HepG2 (cell line): ENCODE results near the gene PIEZO2. TPM values are rescaled to one million over a fixed set of nuclear protein-coding genes. Genes with fewer than 3 reads are reported as not detected.
A peak's percentile ranks its signal among the peaks of the same experiment; 100 is the strongest.

Experiments
- ASH2L ChIP-seq: fragments of 300-600, 200-600 bp; sonication (generic); IDR thresholded peaks from 2 replicates; pipeline ENCODE4 v1.7.0; 2017; ENCODE audit warnings: low read depth, mild to moderate bottlenecking, moderate library complexity, mixed read lengths, low read length; ENCODE audit not compliant: insufficient read length
- ATF7-NPFF ChIP-seq: sonication (generic); formaldehyde crosslinking; IDR thresholded peaks from 2 replicates; pipeline ENCODE4 v1.8.1; 2023; ENCODE audit warnings: mild to moderate bottlenecking, low read depth, missing genetic modification reagents, moderate library complexity
- GABPB1 ChIP-seq: IDR thresholded peaks from 2 replicates; pipeline ENCODE4 v1.6.1; 2016; ENCODE audit warnings: mild to moderate bottlenecking, missing genetic modification reagents, moderate library complexity, missing compliant biosample characterization
- GZF1 ChIP-seq: sonication (generic); formaldehyde crosslinking; IDR thresholded peaks from 2 replicates; pipeline ENCODE4 v1.5.1; 2020; ENCODE audit warnings: mild to moderate bottlenecking, missing genetic modification reagents
- MIXL1 ChIP-seq: IDR thresholded peaks from 2 replicates; pipeline ENCODE4 v1.6.1; 2016
- NR2F6 ChIP-seq, 2 experiments: IDR thresholded peaks; 2 replicates each; pipeline ENCODE4 v1.6.1; 2016; ENCODE audit warnings: antibody characterized with exemption in 1 of 2, mild to moderate bottlenecking in 1 of 2
- PHF8 ChIP-seq: sonication (generic); formaldehyde crosslinking; IDR thresholded peaks from 2 replicates; pipeline ENCODE4 v1.5.0; 2020; ENCODE audit warnings: missing genetic modification reagents
- RXRB ChIP-seq: IDR thresholded peaks from 2 replicates; pipeline ENCODE4 v1.6.1; 2016; ENCODE audit warnings: borderline replicate concordance, missing genetic modification reagents, missing compliant biosample characterization
- ZNF296 ChIP-seq: sonication (generic); formaldehyde crosslinking; conservative IDR thresholded peaks from 2 replicates; pipeline ENCODE4 v1.5.0; 2020; ENCODE audit warnings: mild to moderate bottlenecking, missing genetic modification reagents
- ZNF331 ChIP-seq: sonication (generic); formaldehyde crosslinking; IDR thresholded peaks from 2 replicates; pipeline ENCODE4 v1.4.0; 2020; ENCODE audit warnings: missing genetic modification reagents
- ZNF558 ChIP-seq: sonication (generic); formaldehyde crosslinking; IDR thresholded peaks from 2 replicates; pipeline ENCODE4 v1.9.0; 2022; ENCODE audit warnings: mild to moderate bottlenecking, missing genetic modification reagents, borderline replicate concordance
- polyA plus RNA-seq, 8 experiments: library from polyadenylated mRNA; depleted of rRNA in 3 of 8; stranded (reverse) in 7 of 8; unstranded in 1 of 8; fragments of >200 nt; fragmentation: Illumina TruSeq in 4 of 8; extraction: Trizol in 4 of 8; gene quantifications; 2 replicates each; pipeline versions ENCODE4 v1.2.1 to v1.2.3, GENCODE V29; 2011 to 2016; ENCODE audit warnings: low read depth in 4 of 8, missing spikeins in 1 of 8, mixed read lengths in 1 of 8; ENCODE audit not compliant: insufficient read depth in 1 of 8
- total RNA-seq, 5 experiments: library from RNA; depleted of rRNA; stranded (reverse); fragments of >200 nt; fragmentation: Illumina TruSeq; extraction: Trizol; gene quantifications; 2 replicates each; pipeline ENCODE4 v1.2.3, GENCODE V29; 2016; ENCODE audit warnings: low read depth in 1 of 5
- TF ChIP-seq, protein P1 (sequence below): IDR thresholded peaks from 2 replicates; pipeline ENCODE4 v1.6.1; 2012; ENCODE audit warnings: low read depth, low read length, improper control_type of control experiment
- TF ChIP-seq, protein P2 (sequence below): IDR thresholded peaks from 2 replicates; pipeline ENCODE4 v1.6.1; 2012; ENCODE audit warnings: low read length, improper control_type of control experiment
- TF ChIP-seq, protein P3 (sequence below): sonication (generic); formaldehyde crosslinking; IDR thresholded peaks from 2 replicates; pipeline ENCODE4 v1.4.0; 2020; ENCODE audit warnings: missing genetic modification reagents
- TF ChIP-seq, protein P4 (sequence below): sonication (generic); formaldehyde crosslinking; IDR thresholded peaks from 2 replicates; pipeline ENCODE4 v1.4.0; 2020; ENCODE audit warnings: mild to moderate bottlenecking, missing genetic modification reagents
- TF ChIP-seq, protein P5 (sequence below): sonication (generic); formaldehyde crosslinking; IDR thresholded peaks from 2 replicates; pipeline ENCODE4 v1.4.0; 2020; ENCODE audit warnings: mild to moderate bottlenecking, missing genetic modification reagents

The PIEZO2 gene
- total and polyA plus RNA-seq, 2 of the 13 experiments (the other 11 are each of a cell fraction or from before 2014, with no cell fraction given) = 15.2 to 27.2 TPM

DNA sequence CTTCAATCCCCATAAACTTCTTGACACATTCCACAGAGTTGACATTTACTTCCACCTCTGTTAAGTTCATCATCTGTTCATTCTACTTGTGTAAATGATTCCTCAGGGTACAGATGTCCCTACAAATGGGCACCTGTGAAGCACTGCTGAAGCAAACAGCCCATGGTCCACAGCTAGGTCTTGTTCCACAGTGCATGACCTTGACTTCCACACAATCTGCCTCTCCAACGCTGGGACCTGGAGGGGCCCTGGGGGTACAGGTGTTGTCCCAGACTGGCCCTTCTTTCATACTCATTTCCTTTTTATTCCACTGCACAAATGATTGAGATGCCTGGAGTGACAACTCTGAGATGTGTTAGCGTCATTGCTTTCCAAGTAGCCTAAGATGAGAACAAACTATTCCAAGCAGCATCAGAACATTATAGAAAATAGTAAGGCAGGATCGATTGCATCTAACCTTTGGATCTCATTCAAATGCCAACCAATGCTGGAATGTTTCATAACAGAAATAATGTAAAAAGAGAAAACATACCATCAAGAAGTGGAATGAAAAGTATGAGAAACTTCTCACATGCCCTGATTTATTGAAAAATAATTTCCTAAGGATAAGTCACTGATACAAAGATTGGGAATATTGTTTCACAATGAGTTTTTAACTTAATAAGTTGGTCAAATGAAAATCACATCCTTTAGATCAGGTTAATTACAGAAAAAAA lies 31.2 kb downstream of the PIEZO2 start (continued):
- TF ChIP-seq, protein P1, sequence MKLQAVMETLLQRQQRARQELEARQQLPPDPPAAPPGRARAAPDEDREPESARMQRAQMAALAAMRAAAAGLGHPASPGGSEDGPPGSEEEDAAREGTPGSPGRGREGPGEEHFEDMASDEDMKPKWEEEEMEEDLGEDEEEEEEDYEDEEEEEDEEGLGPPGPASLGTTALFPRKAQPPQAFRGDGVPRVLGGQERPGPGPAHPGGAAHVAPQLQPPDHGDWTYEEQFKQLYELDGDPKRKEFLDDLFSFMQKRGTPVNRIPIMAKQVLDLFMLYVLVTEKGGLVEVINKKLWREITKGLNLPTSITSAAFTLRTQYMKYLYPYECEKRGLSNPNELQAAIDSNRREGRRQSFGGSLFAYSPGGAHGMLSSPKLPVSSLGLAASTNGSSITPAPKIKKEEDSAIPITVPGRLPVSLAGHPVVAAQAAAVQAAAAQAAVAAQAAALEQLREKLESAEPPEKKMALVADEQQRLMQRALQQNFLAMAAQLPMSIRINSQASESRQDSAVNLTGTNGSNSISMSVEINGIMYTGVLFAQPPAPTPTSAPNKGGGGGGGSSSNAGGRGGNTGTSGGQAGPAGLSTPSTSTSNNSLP = 0 out of 2 replicates have a peak, but pooled peaks have one; percentile 34
- TF ChIP-seq GZF1 (no peak), MIXL1 (CRISPR knock-in tag) (peak; percentile 8; the same call in 1 of the 2 replicates), RXRB (CRISPR knock-in tag) (peak; percentile 52; the same call in 1 of the 2 replicates), ZNF331 (CRISPR knock-in tag) (0 out of 2 replicates have a peak, but pooled peaks have one; percentile 14), ZNF296 (CRISPR knock-in tag) (no peak), GABPB1 (CRISPR knock-in tag) (no peak), ASH2L (peak; percentile 36), PHF8 (CRISPR knock-in tag) (no peak), ATF7-NPFF (CRISPR knock-in tag) (no peak), ZNF558 (CRISPR knock-in tag) (no peak), NR2F6 (IDR thresholded peaks at IDR 0.05) (peak; percentile 43; the same call in 1 of the 2 replicates), NR2F6 (CRISPR knock-in tag; IDR thresholded peaks at IDR 0.05) (peak; percentile 80)
- TF ChIP-seq, protein P2, sequence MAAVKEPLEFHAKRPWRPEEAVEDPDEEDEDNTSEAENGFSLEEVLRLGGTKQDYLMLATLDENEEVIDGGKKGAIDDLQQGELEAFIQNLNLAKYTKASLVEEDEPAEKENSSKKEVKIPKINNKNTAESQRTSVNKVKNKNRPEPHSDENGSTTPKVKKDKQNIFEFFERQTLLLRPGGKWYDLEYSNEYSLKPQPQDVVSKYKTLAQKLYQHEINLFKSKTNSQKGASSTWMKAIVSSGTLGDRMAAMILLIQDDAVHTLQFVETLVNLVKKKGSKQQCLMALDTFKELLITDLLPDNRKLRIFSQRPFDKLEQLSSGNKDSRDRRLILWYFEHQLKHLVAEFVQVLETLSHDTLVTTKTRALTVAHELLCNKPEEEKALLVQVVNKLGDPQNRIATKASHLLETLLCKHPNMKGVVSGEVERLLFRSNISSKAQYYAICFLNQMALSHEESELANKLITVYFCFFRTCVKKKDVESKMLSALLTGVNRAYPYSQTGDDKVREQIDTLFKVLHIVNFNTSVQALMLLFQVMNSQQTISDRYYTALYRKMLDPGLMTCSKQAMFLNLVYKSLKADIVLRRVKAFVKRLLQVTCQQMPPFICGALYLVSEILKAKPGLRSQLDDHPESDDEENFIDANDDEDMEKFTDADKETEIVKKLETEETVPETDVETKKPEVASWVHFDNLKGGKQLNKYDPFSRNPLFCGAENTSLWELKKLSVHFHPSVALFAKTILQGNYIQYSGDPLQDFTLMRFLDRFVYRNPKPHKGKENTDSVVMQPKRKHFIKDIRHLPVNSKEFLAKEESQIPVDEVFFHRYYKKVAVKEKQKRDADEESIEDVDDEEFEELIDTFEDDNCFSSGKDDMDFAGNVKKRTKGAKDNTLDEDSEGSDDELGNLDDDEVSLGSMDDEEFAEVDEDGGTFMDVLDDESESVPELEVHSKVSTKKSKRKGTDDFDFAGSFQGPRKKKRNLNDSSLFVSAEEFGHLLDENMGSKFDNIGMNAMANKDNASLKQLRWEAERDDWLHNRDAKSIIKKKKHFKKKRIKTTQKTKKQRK = no peak
- TF ChIP-seq, protein P3, sequence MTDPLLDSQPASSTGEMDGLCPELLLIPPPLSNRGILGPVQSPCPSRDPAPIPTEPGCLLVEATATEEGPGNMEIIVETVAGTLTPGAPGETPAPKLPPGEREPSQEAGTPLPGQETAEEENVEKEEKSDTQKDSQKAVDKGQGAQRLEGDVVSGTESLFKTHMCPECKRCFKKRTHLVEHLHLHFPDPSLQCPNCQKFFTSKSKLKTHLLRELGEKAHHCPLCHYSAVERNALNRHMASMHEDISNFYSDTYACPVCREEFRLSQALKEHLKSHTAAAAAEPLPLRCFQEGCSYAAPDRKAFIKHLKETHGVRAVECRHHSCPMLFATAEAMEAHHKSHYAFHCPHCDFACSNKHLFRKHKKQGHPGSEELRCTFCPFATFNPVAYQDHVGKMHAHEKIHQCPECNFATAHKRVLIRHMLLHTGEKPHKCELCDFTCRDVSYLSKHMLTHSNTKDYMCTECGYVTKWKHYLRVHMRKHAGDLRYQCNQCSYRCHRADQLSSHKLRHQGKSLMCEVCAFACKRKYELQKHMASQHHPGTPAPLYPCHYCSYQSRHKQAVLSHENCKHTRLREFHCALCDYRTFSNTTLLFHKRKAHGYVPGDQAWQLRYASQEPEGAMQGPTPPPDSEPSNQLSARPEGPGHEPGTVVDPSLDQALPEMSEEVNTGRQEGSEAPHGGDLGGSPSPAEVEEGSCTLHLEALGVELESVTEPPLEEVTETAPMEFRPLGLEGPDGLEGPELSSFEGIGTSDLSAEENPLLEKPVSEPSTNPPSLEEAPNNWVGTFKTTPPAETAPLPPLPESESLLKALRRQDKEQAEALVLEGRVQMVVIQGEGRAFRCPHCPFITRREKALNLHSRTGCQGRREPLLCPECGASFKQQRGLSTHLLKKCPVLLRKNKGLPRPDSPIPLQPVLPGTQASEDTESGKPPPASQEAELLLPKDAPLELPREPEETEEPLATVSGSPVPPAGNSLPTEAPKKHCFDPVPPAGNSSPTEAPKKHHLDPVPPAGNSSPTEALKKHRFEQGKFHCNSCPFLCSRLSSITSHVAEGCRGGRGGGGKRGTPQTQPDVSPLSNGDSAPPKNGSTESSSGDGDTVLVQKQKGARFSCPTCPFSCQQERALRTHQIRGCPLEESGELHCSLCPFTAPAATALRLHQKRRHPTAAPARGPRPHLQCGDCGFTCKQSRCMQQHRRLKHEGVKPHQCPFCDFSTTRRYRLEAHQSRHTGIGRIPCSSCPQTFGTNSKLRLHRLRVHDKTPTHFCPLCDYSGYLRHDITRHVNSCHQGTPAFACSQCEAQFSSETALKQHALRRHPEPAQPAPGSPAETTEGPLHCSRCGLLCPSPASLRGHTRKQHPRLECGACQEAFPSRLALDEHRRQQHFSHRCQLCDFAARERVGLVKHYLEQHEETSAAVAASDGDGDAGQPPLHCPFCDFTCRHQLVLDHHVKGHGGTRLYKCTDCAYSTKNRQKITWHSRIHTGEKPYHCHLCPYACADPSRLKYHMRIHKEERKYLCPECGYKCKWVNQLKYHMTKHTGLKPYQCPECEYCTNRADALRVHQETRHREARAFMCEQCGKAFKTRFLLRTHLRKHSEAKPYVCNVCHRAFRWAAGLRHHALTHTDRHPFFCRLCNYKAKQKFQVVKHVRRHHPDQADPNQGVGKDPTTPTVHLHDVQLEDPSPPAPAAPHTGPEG = no peak
- TF ChIP-seq, protein P4, sequence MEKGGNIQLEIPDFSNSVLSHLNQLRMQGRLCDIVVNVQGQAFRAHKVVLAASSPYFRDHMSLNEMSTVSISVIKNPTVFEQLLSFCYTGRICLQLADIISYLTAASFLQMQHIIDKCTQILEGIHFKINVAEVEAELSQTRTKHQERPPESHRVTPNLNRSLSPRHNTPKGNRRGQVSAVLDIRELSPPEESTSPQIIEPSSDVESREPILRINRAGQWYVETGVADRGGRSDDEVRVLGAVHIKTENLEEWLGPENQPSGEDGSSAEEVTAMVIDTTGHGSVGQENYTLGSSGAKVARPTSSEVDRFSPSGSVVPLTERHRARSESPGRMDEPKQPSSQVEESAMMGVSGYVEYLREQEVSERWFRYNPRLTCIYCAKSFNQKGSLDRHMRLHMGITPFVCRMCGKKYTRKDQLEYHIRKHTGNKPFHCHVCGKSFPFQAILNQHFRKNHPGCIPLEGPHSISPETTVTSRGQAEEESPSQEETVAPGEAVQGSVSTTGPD (CRISPR knock-in tag) = no peak
- TF ChIP-seq, protein P5, sequence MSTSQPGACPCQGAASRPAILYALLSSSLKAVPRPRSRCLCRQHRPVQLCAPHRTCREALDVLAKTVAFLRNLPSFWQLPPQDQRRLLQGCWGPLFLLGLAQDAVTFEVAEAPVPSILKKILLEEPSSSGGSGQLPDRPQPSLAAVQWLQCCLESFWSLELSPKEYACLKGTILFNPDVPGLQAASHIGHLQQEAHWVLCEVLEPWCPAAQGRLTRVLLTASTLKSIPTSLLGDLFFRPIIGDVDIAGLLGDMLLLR (CRISPR knock-in tag) = no peak
